ENCODE results near the gene GNAT3.

Gene GNAT3

DNA sequence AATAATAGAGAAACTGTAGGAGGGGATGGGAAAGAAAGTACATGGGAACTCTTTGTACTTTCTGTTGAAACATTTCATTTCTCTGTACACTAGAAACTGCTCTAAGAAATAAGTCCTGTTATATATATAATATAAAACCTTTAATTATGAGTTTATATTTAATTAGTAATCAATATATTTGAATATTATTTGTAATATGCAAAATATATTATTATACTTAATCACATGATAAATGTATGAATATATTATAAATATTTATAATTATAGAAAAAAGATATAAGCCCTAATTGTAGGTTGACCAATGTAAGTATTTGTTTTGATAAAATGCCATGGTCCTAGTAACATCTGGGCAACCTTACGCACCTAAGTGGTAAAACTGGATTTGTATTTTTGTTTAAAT lies 51.0 kb downstream of the GNAT3 start:
- no peak for DNase-seq

DNA sequence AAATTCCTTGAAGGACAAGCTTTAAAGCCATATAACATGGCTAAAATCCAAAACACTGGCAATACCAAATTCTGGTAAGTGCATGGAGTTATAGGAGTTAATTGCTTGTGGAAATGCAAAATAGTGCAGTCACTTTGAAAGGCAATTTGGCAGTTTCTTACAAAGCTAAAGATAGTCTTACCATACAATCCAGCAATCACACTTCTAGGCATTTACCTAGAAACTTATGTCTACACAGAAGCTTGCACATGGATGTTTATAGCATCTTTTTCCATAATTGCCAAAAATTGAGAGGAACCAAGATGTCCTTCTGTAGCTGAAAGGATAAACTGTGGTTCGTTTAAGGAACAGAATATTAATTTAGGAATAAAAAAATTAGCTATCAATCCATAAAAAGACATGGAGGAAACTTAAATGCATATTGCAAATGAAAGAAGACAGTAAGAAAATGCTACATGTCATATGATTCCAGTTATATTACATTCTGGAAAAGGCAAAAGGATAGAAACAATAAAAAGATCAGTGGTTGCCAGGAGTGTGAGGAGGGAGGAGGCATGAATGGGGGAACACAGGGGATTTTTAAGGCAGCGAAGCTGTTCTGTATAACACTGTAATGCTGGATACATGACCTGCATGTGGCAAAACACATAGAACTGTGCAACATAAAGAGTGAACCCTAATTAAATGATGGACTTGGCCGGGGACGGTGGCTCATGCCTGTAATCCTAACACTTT lies 51.9 kb downstream of the GNAT3 start:
- no peak for DNase-seq

DNA sequence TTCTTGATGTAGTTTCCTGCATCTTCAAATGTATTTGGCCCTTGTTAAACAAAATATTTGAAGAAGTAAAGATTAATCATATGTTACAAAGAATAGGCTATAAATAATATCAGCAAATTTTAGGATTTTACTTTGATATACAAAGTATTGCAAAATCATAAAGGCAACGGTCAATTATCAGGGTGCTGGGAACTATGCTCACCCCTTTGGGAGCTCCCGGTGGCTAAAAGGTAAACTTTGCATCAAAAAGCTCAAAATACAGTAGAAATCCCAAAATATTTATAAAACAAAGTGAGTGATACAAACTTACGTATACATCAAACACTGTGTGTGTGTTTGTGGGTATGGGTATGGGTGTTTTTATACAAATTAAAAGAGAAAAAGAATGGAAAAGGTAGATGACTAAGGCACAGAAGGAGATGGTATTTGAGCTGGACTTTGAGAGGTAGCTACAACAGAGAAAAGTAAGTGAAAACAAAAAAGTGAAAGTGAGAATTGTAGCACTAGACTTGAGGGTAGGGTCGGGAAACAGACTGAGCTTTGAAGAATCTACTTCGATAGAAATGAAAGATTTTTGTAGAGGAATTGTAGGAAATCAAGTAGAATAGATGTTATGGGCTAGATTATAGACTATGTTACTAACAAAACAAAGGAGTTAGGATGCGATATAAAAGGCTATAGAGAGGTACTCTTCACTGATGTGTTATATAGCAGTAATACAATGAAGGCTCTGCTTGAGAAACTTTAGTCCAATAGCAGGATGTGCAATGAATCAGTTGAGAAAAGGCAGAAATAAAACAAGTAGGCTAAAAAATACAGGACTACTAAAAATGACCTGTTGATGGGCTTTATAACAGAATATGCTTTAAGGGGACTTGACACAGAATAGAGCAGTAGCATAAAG lies 52.8 kb downstream of the GNAT3 start:
- no peak for DNase-seq

DNA sequence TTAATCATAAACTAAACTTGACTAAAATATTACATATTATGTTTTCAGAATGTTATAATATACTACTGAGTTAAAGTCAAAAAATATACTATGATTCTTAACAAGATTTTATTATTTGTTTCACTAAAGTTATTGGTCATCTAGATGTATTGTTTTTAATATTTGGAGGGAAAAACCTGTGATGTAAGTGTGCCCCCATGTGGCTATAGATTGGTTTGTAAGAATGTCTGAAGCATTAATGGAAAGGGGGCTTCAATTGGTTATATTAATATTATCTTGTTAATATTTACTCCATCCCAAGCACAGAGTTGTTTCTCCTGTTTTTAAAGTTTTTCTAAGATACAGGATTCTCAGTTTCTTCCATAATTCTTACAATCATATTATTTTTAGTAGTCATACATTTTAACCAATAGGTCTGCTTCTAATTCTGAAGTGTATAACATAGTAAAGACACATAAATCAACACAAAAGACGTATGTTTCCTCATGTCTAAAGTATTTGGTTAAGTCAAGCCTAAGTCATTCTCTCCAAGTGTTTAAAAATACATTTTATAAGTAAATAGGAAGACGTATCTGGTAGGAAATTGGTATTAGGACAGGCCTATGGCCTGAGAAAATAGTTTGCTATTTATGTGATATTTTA lies 58.0 kb downstream of the GNAT3 start:
- DNase-seq: no peak

DNA sequence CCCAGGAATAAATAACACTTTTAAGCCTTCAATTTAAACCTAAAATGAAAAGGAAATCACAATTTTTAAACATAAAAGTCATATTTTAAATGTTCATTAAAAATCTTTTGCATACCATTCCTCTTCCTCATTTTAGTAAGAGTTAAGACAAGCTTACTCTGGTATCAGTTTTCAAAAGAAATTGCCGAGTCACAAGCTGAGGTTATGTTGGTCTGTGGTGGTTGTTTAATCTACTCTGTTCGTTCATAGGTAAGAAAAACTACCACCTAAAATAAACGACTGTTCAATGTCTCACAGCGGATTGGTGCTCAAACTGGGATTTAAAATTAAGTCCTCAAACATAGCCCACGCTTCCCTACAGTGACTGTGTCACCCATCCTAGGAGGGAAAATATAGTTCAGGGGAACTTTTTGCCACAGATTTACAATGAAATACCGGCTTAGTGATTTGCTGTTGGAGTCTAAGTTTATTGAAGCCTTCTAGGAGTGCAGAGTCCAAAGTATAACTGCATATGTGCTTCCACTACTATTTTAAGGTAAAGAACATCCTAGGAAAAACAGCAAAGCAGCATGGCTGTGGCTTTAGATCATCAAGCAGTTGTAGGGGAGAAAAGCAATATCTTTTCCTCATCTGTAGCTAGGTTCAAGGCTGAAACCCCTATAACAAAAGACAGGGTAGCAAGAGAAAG lies 61.1 kb downstream of the GNAT3 start:
- no peak for DNase-seq

DNA sequence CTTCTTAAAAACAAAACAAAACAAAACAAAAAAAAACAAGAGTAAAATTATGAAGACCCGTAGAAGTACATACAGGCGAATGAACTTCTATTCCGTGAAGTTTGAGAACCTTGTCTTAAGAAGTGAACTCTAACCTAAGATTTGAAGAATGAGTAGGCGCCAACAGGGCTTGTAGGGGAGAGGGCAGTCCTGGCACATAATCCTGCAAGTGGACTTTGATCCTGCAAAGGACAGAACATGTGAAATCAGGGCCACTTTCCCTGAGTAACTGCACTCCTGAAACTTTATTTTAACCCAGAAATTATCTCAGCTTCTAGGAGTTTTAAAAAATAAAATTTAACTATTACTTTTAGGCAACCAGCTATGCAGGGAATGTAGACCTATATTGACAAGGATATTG lies 62.0 kb downstream of the GNAT3 start:
- no peak for DNase-seq

DNA sequence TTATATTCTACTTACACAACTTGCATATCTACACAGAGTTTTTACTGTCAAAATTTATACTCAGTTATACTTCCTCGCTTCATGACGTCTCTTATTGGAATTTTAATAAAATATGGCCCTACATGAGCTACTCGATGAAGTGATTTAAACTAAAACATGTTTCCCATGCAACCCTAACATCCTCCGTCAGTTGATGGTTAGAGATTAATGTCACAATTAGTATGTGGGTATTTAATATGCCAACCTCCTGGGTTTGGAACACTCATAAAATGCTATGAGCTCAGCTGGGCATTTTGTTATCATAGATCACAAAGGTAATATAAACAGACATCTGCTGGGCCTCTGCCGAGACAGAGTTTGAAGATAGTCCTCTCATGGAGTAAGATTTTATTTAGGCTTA lies 66.5 kb downstream of the GNAT3 start:
- DNase-seq: no peak

DNA sequence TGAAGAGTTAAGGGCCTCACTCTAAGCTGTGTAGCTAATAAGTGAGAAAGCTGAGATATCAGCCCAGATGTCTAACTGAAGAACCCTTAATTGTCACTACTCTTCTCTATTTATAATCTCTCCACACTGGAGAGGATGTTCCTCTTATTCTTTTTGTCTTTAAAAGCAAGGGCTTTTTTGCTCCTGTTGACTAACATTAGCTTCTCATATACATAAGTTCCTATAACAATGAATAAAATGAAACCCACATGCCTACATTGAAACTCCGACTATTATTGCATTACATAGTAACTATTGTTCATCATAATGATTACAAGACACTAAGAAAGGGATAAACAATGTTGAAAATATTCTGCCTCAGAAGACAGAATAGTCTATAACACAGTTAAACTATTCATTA lies 67.1 kb downstream of the GNAT3 start:
- no peak for DNase-seq

DNA sequence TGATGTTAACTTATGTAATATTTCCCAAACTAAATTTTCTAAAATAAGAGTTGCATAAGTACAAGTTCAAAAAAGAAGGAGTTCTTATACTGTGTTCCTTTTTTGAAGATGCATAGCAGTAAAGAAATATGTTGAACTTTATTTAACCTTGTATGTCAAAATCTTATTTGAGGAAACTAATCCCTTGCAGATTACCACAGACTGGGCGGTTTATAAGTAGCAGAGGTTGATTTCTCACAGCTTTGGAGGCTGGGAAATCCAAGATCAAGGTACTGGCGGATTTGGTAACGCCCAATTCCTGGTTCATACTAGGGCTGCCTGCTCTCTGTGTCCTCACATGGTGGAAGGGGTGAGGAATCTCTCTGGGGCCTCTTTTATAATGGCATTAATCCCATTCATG lies 68.5 kb downstream of the GNAT3 start:
- DNase-seq: no peak

DNA sequence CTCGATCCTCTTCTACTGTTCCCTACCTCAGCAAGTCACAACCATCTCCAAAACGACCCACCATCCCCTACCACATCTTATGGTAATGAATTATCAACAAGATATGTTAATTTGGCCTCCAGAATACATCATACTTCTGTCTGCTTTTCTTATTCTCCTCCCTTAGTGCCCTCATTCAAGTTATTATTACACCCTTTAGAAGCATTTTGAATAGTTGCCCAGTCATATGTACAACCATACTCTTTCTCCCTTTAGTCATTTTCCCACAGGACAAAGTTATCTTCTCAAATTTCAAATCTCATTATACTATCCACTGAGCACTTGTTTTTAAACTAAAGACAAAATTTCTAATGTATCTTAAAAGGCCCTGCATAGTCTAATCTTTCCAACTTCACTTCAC lies 71.0 kb downstream of the GNAT3 start:
- no peak for DNase-seq

DNA sequence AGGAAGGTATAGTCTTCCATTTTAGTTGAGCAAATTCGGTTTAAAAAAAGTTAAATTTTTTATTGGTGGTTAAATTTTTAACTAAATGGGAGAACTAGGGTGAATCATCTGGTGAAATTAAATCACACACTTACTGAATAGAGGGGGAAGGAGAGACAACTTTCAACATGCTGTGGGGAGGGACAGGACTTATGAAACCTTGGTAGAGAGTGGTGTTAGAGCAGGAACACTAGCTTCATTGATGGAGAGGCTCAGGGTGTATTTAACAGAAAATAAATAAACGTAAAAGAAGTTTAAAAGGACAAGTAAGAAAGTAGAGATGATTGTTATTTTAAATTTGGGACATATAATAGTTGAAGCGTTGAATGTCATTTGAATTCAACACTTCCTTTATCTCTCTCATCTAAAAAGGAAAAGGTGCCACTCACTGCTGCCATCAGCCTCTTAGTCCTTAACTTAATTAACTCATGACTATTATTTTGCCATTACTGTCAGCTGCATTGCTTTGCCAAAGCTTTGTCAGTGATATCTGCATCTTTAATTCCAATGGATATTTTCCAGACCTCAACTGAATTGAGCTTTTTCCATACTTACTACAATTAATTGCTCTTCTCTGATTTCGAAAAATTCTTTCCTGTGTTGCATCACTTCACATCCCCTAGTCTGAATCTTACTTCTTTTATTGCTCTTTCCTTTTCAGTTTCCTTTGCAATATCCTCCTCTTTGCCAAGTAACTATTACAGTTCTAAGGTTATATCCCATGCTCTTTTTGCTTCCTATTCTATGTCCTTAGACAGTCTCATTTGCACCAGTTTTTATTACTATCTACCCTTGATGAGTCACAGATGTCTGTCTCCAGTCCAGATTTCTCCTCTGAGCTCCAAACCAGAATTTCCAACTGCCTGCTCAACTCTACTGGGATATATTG lies 71.7 kb downstream of the GNAT3 start:
- DNase-seq: no peak

DNA sequence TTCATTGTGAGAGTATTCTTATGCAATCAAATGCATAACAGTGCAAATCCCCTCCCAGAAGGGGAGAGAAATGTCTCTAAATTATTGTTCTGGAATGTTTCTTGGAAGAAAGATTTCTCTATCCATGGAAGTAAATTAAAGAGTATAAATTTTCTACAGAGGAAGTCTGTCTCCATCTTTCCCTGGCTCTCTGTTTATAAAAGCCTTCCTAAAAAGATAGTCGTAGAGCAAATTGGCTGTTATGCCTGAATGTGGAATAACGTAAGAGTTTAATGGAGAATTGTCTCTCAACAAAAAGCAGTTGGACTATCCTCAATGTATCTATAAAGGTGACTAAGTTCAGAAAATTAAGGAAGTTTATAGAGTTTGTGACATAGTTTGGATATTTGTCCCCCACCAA lies 76.3 kb downstream of the GNAT3 start:
- DNase-seq: no peak

DNA sequence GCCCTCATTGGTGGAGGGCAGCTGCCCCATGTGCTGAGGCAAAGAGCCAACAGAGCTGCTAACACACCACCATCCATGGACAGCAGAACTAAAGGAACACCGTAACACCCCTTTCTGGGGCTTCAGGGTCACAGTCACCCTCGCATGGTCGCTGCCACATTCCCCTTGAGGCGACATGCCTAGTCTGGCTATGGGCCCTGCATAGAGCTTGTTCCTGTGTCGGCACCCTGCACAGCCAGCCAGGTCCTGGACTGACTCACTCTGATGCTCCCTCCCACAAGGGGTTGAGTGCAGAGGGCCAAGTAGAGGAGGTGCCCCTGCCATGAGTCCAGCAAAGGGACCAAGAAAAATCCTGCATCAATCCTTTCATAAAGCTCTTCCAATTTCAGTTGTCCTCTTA lies 77.8 kb downstream of the GNAT3 start:
- DNase-seq: no peak

DNA sequence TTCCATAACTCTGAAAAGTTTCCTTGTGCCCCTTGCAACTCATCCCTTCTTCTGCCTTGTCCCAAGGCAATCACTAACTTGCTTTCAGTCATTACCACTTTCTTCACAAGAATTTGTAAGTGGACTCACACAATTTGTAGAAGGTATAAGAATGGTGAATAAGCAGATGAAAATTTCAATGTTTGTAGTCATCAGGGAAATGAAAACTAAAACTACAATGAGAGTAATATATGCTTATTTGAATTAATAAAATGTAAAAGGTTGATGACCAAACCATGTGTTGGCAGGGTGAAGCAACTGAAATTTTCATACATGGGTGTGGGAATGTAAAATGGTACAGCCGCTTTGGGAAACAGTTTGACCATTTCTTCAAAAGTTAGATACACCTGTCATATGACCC lies 79.7 kb downstream of the GNAT3 start:
- DNase-seq: no peak

DNA sequence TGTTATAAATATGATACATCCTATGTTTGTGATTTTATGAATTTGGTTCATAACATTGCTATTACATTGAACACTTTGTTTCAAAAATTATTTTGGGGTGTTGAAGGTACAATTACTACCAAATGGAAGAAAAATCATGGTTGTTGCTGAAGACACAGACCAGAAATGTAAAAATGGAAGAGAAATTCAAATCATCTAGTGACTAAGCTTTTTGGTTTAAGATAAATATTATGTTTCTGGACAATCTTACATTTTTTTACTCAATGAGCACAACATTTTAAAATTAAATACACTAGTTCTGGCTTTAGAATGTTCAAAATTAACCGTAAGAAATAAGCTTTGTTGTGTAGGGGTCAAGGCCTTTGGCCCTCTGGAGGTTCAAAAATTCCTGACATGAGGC lies 82.7 kb downstream of the GNAT3 start:
- DNase-seq: no peak

DNA sequence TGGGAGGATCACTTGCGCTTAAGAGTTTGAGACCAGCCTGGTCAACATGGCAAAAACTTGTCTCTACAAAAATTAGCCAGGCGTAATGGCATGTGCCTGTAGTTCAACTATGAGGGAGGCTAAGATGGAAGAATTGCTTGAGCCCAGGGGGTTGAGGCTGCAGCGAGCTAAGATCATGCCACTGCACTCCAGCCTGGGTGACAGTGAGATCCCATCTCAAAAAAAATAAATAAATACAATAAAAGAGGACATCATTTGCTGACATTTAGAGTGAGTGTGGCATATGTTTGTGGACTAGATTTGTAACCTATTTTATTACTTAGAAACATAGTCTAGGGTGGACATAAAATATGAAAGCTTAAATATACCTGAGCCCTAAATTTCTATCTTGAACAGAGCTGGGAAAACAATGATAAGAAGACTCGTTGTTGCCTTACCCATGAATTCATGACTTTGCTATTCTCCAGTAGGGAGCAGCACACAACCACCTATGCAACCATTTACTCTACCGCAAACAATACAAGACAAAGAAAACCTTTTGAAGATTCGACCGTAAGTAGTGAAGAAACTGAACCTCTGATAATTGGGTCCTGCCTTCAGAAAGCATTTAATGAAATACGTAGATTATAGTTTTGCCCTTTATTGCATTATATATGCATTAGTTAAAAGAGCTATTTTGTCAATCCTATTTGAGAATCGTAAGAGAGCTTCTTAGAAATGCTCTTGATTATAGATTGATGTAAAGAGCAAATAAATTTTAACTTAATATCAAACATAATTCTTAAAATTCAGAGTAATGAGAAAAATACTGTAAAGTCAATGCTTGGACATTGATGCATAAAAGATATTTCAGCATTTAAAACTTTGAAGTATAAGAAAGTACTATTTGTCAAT lies 83.5 kb downstream of the GNAT3 start:
- DNase-seq: no peak

DNA sequence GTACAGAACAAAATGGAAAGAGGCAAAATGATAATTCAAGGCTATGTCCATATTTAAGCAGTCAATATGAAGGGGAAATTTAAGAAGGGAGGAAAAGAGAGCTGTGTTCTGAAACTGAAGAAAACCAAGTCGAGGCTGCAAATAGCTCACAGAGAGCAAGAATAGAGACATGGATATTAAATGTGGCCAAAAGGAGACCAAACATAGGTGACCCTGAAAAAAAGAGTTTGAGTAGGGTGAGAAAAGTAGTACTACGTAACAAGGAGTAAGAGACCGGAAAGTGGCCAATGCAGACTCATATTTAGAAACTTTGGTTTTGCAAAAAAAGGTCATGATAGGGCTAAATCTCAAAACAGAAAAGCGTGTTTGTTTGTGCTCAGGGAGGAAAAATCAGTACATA lies 84.6 kb downstream of the GNAT3 start:
- no peak for DNase-seq

DNA sequence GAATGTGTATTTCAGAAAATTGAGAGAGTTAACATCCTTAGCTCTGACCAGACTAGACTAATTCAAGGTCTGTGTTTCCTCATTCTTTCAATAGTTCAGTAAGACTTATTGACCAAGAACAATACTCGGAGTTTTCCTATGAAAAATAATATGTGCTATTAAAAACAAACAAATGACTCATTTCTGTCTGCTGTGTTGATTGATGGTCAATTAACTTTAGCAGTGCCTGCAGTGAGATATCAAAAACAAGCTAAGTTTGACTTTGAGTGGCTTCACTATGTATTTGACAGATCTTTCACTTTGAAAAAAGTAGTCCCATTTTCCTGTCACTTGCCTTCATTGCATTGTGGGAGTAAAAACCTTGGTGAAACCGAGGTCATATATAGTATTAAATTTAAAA lies 91.0 kb downstream of the GNAT3 start:
- no peak for DNase-seq

DNA sequence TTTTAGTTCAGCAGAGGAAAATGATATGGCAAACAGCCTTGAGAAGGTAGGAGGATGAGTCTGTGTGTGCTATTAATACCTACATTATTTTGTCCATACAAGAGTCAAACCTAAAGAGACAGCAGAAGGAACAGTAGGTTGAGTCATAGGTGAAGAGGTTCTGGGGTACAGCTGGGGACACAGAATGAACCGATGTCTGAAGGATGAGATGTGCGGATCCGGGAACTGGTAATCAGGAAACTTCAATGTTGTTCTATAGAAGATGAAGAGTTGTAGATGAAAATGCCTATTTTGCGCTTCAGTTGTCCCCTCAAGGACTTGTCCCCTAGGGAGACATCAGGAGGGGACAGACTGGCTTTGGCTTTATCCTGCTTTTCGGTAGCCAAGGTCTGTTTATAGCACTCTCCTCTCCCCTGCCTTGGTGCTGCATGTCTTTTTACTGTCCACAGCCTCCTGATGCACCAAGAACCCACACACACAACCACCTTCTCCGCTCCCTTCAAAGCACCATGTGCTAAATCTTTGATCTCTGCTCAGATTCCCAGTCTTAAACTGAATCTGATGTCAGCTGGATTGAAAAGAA lies 94.6 kb downstream of the GNAT3 start:
- no peak for DNase-seq

DNA sequence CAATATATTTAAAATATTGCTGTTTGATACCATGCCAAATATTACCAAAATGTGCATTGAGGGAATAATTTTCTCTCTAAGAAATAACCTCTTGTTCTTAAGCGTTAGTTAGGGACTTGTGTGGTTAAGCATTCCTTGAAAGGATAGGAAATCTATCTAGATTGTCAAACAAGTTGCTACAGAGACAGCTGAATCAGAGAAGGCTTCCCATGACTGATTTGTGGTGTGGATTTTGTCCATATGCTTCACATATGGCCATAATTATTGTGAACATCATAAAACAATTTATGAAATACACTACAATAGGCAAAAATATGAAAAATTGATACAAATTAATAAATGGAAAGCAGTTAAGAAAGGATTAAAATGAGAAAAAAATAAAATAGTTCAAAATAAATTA lies 96.3 kb downstream of the GNAT3 start:
- DNase-seq: no peak

DNA sequence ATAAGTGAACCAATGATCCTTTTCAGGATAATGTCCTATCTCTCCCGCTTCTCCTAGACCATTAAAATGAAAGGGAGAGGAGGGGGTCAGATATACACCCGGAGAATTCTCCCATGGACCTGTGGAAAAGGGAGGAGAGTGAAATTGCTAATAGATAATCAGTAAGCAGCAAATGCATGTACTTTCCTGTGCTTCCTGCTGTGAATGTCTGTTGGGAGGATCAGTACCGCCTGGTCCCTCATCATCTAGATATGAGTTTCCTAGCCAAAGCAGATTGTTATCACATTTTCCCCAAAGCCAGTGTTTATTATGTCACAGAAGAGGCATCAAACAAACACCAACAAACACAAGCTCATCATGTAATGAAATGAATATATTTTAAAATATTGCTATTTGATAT lies 96.8 kb downstream of the GNAT3 start:
- DNase-seq: no peak

All from central memory CD4-positive, alpha-beta T cell (primary cell).